Upper lobe of left lung (tissue), 4 donors: ENCODE data around the gene GALNT10.

ENCODE experiments used
- EP300 ChIP-seq, 4 donors: sonication (generic); formaldehyde crosslinking; IDR thresholded peaks; one replicate each; pipeline ENCODE4 v1.5.1; 2017; ENCODE audit warnings: antibody characterized with exemption in 4 of 4, control low read depth in 2 of 4
- POLR2A ChIP-seq, 4 donors: fragments of 450-650 bp; IDR thresholded peaks; one replicate each; pipeline ENCODE4 v1.5.1; 2016 to 2017; ENCODE audit warnings: antibody characterized with exemption in 4 of 4, mild to moderate bottlenecking in 2 of 4
- POLR2AphosphoS5 ChIP-seq, 2 donors: sonication (generic); formaldehyde crosslinking; IDR thresholded peaks; one replicate each; pipeline ENCODE4 v1.5.1; 2017; ENCODE audit warnings: antibody characterized with exemption in 2 of 2
- TF ChIP-seq, protein P1 (sequence below), 6 experiments: fragments of 450-650 bp in 4 of 6; fragments of 200-600 bp in 2 of 6; sonication (generic) in 2 of 6; IDR thresholded peaks; one replicate each; pipeline ENCODE4 v1.5.1; 2016 to 2019; ENCODE audit warnings: antibody characterized with exemption in 6 of 6

DNA sequence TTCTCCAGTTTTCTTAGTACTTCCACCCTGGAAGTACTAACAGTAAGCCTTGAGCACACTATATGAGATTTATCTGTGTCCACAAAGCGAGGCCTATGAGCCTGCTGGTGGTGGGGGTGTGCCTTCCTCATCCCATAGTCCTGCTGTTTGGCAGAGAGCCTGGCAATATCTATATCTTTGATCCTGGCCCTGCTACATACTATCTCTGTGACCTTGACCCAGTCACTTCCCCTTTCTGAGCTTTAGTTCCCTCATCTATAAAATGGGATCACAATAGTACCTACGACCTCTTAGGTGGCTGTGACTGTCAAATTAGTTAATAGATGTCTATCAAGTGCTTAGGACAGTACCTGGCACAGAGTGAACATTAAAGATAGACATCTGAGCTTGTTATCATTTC lies 140.7 kb downstream of the GALNT10 start:
- TF ChIP-seq POLR2A (IDR thresholded peaks at IDR 0.05) (no peak), POLR2AphosphoS5 (IDR thresholded peaks at IDR 0.05) (no peak), EP300 (IDR thresholded peaks at IDR 0.05) (no peak)
- TF ChIP-seq, protein P1, sequence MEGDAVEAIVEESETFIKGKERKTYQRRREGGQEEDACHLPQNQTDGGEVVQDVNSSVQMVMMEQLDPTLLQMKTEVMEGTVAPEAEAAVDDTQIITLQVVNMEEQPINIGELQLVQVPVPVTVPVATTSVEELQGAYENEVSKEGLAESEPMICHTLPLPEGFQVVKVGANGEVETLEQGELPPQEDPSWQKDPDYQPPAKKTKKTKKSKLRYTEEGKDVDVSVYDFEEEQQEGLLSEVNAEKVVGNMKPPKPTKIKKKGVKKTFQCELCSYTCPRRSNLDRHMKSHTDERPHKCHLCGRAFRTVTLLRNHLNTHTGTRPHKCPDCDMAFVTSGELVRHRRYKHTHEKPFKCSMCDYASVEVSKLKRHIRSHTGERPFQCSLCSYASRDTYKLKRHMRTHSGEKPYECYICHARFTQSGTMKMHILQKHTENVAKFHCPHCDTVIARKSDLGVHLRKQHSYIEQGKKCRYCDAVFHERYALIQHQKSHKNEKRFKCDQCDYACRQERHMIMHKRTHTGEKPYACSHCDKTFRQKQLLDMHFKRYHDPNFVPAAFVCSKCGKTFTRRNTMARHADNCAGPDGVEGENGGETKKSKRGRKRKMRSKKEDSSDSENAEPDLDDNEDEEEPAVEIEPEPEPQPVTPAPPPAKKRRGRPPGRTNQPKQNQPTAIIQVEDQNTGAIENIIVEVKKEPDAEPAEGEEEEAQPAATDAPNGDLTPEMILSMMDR (IDR thresholded peaks at IDR 0.05): no peak
